Measurements from ENCODE around the gene TTC28.

DNA sequence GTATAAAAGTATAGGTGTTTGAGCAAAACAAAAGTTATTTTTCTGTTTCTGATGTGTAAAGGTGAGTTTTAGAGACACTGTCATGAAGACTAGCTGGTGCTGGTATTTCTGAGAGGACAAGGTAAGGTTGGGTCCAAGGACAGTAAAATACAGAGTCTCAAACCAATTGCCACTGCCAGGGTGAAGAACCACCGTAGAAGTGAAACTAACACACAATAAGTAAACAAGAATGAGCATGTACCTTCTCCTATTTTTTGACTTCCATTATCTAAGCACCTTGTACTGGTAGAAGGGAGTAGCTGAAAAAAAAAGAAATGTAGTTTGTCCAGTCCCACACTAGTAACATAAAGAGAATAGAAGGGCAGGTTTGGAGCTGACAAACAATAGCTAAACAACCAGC is 117.3 kb downstream of the TTC28 start:
- TF ChIP-seq, protein P1, sequence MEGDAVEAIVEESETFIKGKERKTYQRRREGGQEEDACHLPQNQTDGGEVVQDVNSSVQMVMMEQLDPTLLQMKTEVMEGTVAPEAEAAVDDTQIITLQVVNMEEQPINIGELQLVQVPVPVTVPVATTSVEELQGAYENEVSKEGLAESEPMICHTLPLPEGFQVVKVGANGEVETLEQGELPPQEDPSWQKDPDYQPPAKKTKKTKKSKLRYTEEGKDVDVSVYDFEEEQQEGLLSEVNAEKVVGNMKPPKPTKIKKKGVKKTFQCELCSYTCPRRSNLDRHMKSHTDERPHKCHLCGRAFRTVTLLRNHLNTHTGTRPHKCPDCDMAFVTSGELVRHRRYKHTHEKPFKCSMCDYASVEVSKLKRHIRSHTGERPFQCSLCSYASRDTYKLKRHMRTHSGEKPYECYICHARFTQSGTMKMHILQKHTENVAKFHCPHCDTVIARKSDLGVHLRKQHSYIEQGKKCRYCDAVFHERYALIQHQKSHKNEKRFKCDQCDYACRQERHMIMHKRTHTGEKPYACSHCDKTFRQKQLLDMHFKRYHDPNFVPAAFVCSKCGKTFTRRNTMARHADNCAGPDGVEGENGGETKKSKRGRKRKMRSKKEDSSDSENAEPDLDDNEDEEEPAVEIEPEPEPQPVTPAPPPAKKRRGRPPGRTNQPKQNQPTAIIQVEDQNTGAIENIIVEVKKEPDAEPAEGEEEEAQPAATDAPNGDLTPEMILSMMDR (IDR thresholded peaks at IDR 0.05), result no peak
- no peak for TF ChIP-seq POLR2A (IDR thresholded peaks at IDR 0.05)

Measured in uterus (tissue), 2 donors.